ENCODE results near the gene VWA2.

DNA sequence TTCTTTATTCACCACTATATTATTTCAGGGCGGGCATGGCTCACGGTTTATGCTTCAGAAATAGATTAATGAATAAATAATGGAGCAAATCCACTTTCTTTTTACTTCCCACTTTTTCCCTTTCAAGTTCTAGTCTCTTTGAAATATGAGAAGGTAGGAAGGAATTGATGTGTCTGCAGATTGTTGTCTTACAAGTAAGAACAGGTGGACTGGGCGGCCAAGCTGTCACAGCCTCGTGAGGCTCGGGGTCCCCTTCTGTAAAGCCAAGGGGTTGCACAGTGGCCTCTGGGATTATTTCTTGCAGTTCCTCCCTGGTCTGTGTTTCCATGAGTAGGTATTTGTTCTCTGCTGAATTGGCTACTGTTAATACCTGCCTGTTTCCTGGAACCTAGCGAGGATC, 11.2 kb downstream of the VWA2 start:
- TF ChIP-seq, protein P1, sequence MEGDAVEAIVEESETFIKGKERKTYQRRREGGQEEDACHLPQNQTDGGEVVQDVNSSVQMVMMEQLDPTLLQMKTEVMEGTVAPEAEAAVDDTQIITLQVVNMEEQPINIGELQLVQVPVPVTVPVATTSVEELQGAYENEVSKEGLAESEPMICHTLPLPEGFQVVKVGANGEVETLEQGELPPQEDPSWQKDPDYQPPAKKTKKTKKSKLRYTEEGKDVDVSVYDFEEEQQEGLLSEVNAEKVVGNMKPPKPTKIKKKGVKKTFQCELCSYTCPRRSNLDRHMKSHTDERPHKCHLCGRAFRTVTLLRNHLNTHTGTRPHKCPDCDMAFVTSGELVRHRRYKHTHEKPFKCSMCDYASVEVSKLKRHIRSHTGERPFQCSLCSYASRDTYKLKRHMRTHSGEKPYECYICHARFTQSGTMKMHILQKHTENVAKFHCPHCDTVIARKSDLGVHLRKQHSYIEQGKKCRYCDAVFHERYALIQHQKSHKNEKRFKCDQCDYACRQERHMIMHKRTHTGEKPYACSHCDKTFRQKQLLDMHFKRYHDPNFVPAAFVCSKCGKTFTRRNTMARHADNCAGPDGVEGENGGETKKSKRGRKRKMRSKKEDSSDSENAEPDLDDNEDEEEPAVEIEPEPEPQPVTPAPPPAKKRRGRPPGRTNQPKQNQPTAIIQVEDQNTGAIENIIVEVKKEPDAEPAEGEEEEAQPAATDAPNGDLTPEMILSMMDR (IDR thresholded peaks at IDR 0.05; ENCODE audit: low read length), result no peak
- TF ChIP-seq EZH2 (optimal IDR thresholded peaks at IDR 0.05; ENCODE audit: low read depth, low read length), result no peak

All from MM.1S (cell line).